ENCODE data around the gene ZNF138.

- TF ChIP-seq POLR2A (IDR thresholded peaks at IDR 0.05) (no peak), CTCF (IDR thresholded peaks at IDR 0.05) (no peak)
Measured at GRCh38 chr7:64775289-64775688, 18.9 kb upstream of the ZNF138 start.

All from Peyer's patch (tissue), 4 donors.